GM23248 (cell line): Measurements from ENCODE around the gene POP7. TPM values are rescaled to one million over a fixed set of nuclear protein-coding genes. Genes with fewer than 3 reads are reported as not detected.

Experiments used
- DNase-seq: peaks from one replicate; pipeline ENCODE4 v3.0.0-alpha.2; 2015
- H2AFZ ChIP-seq: fragments of 200-600 bp; sonication (generic); 2 replicates; pipeline ENCODE4 v1.6.1; 2016; ENCODE audit warnings: antibody characterized with exemption
- H3F3A ChIP-seq: fragments of 200-600 bp; sonication (generic); 2 replicates; pipeline ENCODE4 v1.6.1; 2016; ENCODE audit warnings: mild to moderate bottlenecking, antibody characterized with exemption, mixed run types; ENCODE audit not compliant: insufficient read depth
- H3K27ac ChIP-seq: fragments of 200-600 bp; sonication (generic); 2 replicates; pipeline ENCODE4 v1.5.1; 2016; ENCODE audit warnings: mild to moderate bottlenecking
- H3K27me3 ChIP-seq: fragments of 200-600 bp; sonication (generic); replicated peaks from 2 replicates; pipeline ENCODE4 v1.6.1; 2016; ENCODE audit warnings: mild to moderate bottlenecking; ENCODE audit not compliant: insufficient read depth
- H3K36me3 ChIP-seq: fragments of 200-600 bp; sonication (generic); 2 replicates; pipeline ENCODE4 v1.6.1; 2016; ENCODE audit warnings: low read depth, mild to moderate bottlenecking
- H3K4me1 ChIP-seq: fragments of 200-600 bp; sonication (generic); 2 replicates; pipeline ENCODE4 v1.6.1; 2016; ENCODE audit warnings: mild to moderate bottlenecking; ENCODE audit not compliant: insufficient read depth
- H3K4me2 ChIP-seq: fragments of 200-600 bp; sonication (generic); one replicate; pipeline ENCODE4 v1.6.1; 2016; ENCODE audit warnings: mild to moderate bottlenecking; ENCODE audit not compliant: unreplicated experiment
- H3K4me3 ChIP-seq: fragments of 200-600 bp; sonication (generic); 2 replicates; pipeline ENCODE4 v1.5.1; 2016; ENCODE audit warnings: mild to moderate bottlenecking
- H3K79me2 ChIP-seq: fragments of 200-600 bp; sonication (generic); 2 replicates; pipeline ENCODE4 v1.6.1; 2016; ENCODE audit warnings: mild to moderate bottlenecking; ENCODE audit not compliant: insufficient read depth
- H3K9ac ChIP-seq: fragments of 200-600 bp; sonication (generic); 2 replicates; pipeline ENCODE4 v1.6.1; 2016; ENCODE audit warnings: mild to moderate bottlenecking
- H3K9me2 ChIP-seq: fragments of 200-600 bp; sonication (generic); 2 replicates; pipeline ENCODE4 v1.6.1; 2016; ENCODE audit warnings: mixed run types, mild to moderate bottlenecking, moderate library complexity; ENCODE audit not compliant: insufficient read depth
- H3K9me3 ChIP-seq: fragments of 200-600 bp; sonication (generic); one replicate; pipeline ENCODE4 v1.6.1; 2017; ENCODE audit warnings: low read depth
- H4K20me1 ChIP-seq: fragments of 200-600 bp; sonication (generic); 2 replicates; pipeline ENCODE4 v1.6.0; 2016; ENCODE audit not compliant: insufficient read depth
- EZH2 ChIP-seq: fragments of 200-600 bp; sonication (generic); IDR thresholded peaks from 2 replicates; pipeline ENCODE4 v1.6.1; 2018; ENCODE audit warnings: antibody characterized with exemption, mild to moderate bottlenecking; ENCODE audit not compliant: insufficient read depth, poor library complexity, severe bottlenecking
- EZH2phosphoT487 ChIP-seq: fragments of 200-600 bp; sonication (generic); IDR thresholded peaks from 2 replicates; pipeline ENCODE4 v1.6.1; 2018; ENCODE audit warnings: antibody characterized with exemption, moderate library complexity, mild to moderate bottlenecking, low read depth; ENCODE audit not compliant: insufficient read depth
- WGBS, 2 experiments: methylation state at CpG; one replicate each; pipeline ENCODE4 v1.1.6; 2015 to 2017; ENCODE audit warnings: low lambda C conversion rate in 2 of 2, low coverage in 1 of 2; ENCODE audit errors: missing lambda C conversion rate in 2 of 2; 5-methylcytosine and 5-hydroxymethylcytosine counted together
- in situ Hi-C: fragments of 300-500 bp; cut with MboI; formaldehyde crosslinking; loops from 2 replicates; pipeline ENCODE4 v1.15.0; 2020
- polyA plus RNA-seq: library from polyadenylated mRNA; unstranded; fragments of >200 nt; fragmentation: Nextera tagmentation; extraction: Ambion mirVana; gene quantifications from 2 replicates; pipeline ENCODE4 v1.2.1, GENCODE V29; 2016
- total RNA-seq: library from RNA; depleted of rRNA; stranded (reverse); fragments of >200 nt; shearing (Covaris generic); gene quantifications from 2 replicates; pipeline ENCODE4 v1.2.3, GENCODE V29; 2014

The POP7 gene
- total and polyA plus RNA-seq, 2 experiments from 2014 or later, result 31.3 to 63.4 TPM

GRCh38 chr7:100681491-100682227, 24.3 kb upstream of the POP7 start:
- Histone ChIP-seq H3K27ac (no peak overlapping the region), H3K4me2 (no peak overlapping the region), H3K79me2 (peaks cover 8% of the 10 kb centered on the region), H4K20me1 (no peaks in the 10 kb centered on the region), H3K27me3 (no peaks in the 10 kb centered on the region), H2AFZ (no peak overlapping the region), H3K9me2 (no peaks in the 10 kb centered on the region), H3F3A (no peaks in the 10 kb centered on the region), H3K4me3 (no peak overlapping the region), H3K4me1 (no peaks in the 10 kb centered on the region), H3K9ac (no peak overlapping the region), H3K36me3 (peaks cover 4% of the 10 kb centered on the region; the same call in 1 of the 2 replicates), H3K9me3 (no peaks in the 10 kb centered on the region)
- in situ Hi-C loops, result no loop called here
- TF ChIP-seq EZH2phosphoT487, result no peak
- TF ChIP-seq EZH2, result no peak
- WGBS, 2 experiments, result 84 to 86% methylated on average over 29 of the region's 29 CpGs
- no peak for DNase-seq

DNA sequence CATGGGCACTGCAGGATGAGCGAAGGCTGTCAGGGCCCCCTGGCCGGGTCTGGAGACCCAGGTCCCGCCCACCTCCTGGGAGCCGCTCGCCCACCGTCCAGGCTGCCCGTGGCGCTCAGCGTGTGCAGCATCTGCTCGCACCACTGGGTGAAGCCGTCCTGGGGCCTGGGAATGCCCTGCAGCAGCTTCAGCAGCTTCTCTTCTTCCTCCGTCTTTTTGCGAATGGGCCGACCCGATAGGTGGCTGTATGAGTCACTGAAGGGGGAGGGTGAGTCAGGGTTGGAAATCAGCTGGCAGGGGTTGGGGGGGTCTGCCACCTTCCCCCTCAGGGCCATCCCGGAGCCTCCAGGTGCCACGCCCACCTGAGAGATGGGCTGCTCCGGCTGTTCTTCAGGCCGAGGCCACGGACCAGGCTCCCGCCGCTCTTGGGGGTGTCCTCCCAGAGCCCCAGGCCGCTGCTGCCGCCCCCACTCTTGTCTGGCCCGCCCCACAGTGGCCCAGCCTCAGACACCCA, 23.6 kb upstream of the POP7 start:
- H3K79me2 ChIP-seq, result peaks cover 4% of the 10 kb centered on the region; the same call in 1 of the 2 replicates
- peaks cover 4% of the 10 kb centered on the region; the same call in 1 of the 2 replicates for H3K36me3 ChIP-seq
- H4K20me1 ChIP-seq, result no peaks in the 10 kb centered on the region
- no peaks in the 10 kb centered on the region for H3K27me3 ChIP-seq
- no peak overlapping the region for H3K27ac ChIP-seq
- H3K9me3 ChIP-seq, result no peaks in the 10 kb centered on the region
- no peaks in the 10 kb centered on the region for H3K9me2 ChIP-seq
- H3F3A ChIP-seq, result no peaks in the 10 kb centered on the region
- peak; percentile 44 for DNase-seq
- H3K4me2 ChIP-seq, result no peak overlapping the region
- TF ChIP-seq EZH2 (no peak), EZH2phosphoT487 (no peak)
- H3K9ac ChIP-seq, result no peak overlapping the region
- WGBS, 2 experiments, result 71 to 81% methylated on average over 21 to 25 of the region's 25 CpGs
- in situ Hi-C loops, result no loop called here
- no peak overlapping the region for H3K4me3 ChIP-seq
- no peaks in the 10 kb centered on the region for H3K4me1 ChIP-seq
- H2AFZ ChIP-seq, result no peak overlapping the region

GRCh38 chr7:100682991-100683658, 22.8 kb upstream of the POP7 start:
- H3K36me3 ChIP-seq, result peaks cover 2% of the 10 kb centered on the region; the same call in 1 of the 2 replicates
- H3K27me3 ChIP-seq, result no peaks in the 10 kb centered on the region
- H3K9me3 ChIP-seq, result no peaks in the 10 kb centered on the region
- H3K4me1 ChIP-seq, result 0 out of 2 replicates have a peak, but pooled peaks cover 4% of the 10 kb centered on the region
- peaks cover 9% of the 10 kb centered on the region for H3K79me2 ChIP-seq
- no peak overlapping the region for H3K9ac ChIP-seq
- H4K20me1 ChIP-seq, result no peaks in the 10 kb centered on the region
- H3K4me2 ChIP-seq, result no peak overlapping the region
- H3K27ac ChIP-seq, result no peak overlapping the region
- H2AFZ ChIP-seq, result no peak overlapping the region
- TF ChIP-seq EZH2phosphoT487, result no peak
- no peak for TF ChIP-seq EZH2
- in situ Hi-C loops, result no loop called here
- no peaks in the 10 kb centered on the region for H3F3A ChIP-seq
- H3K4me3 ChIP-seq, result no peak overlapping the region
- no peak for DNase-seq
- 88 to 90% methylated on average over 28 of the region's 28 CpGs for WGBS, 2 experiments
- H3K9me2 ChIP-seq, result no peaks in the 10 kb centered on the region

- H4K20me1 ChIP-seq, result no peaks in the 10 kb centered on the region
- no peaks in the 10 kb centered on the region for H3K9me2 ChIP-seq
- no peak overlapping the region for H3K4me2 ChIP-seq
- no peaks in the 10 kb centered on the region for H3F3A ChIP-seq
- in situ Hi-C loops, result no loop called here
- no peaks in the 10 kb centered on the region for H3K27me3 ChIP-seq
- no peak overlapping the region for H2AFZ ChIP-seq
- no peaks in the 10 kb centered on the region for H3K9me3 ChIP-seq
- no peak overlapping the region for H3K9ac ChIP-seq
- no peak overlapping the region for H3K4me3 ChIP-seq
- 95 to 96% methylated on average over 29 to 37 of the region's 37 CpGs for WGBS, 2 experiments
- 0 out of 2 replicates have a peak, but pooled peaks cover 8% of the 10 kb centered on the region for H3K4me1 ChIP-seq
- DNase-seq, result no peak
- no peak overlapping the region for H3K27ac ChIP-seq
- TF ChIP-seq EZH2phosphoT487, result no peak
- peaks cover 12% of the 10 kb centered on the region for H3K79me2 ChIP-seq
- no peaks in the 10 kb centered on the region; the same call in 1 of the 2 replicates for H3K36me3 ChIP-seq
These were observed 22.0 kb upstream of the POP7 start for GRCh38 chr7:100683659-100684533.
